ENCODE results near the gene ARID2.

DNA sequence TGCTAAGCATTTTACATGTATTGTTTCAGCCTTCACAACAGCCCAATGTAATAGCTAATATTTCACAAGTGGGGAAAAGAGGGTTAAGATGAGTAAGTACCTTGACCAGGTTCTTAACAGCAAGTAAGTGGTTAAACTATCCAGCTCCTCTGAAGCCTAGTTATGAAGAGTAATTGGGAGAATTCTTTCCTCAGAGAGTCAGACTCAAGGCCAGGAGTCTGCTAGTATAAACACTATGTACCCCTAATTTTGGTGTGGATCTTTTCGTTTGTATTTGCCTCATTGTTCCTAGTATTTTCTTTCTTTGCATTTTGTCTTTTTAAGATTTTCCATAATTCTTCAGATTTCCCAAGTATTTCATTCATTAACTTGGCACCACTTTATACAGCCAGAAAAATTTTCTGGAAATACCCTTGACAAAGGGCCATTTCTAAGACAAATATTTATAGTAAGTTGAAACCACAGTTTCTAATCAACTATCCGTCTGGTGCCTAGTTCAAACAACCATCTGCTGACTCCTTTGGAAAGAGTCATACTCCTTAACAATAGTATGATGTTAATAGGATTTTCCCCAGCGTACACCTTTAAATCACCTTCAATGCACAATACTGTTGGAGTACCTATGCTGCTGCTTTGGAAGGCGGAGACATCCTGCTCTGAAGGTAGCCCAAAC lies 179.7 kb downstream of the ARID2 start:
- TF ChIP-seq, protein P1, sequence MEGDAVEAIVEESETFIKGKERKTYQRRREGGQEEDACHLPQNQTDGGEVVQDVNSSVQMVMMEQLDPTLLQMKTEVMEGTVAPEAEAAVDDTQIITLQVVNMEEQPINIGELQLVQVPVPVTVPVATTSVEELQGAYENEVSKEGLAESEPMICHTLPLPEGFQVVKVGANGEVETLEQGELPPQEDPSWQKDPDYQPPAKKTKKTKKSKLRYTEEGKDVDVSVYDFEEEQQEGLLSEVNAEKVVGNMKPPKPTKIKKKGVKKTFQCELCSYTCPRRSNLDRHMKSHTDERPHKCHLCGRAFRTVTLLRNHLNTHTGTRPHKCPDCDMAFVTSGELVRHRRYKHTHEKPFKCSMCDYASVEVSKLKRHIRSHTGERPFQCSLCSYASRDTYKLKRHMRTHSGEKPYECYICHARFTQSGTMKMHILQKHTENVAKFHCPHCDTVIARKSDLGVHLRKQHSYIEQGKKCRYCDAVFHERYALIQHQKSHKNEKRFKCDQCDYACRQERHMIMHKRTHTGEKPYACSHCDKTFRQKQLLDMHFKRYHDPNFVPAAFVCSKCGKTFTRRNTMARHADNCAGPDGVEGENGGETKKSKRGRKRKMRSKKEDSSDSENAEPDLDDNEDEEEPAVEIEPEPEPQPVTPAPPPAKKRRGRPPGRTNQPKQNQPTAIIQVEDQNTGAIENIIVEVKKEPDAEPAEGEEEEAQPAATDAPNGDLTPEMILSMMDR (IDR thresholded peaks at IDR 0.05) = no peak
- TF ChIP-seq POLR2A (IDR thresholded peaks at IDR 0.05) = no peak

Measured in transverse colon (tissue), 3 donors.